ENCODE data around the gene RNASE4. TPM values are rescaled to one million over a fixed set of nuclear protein-coding genes. Genes with fewer than 3 reads are reported as not detected.

The RNASE4 gene
- total RNA-seq, 1 experiment from 2014 or later = not detected

DNA sequence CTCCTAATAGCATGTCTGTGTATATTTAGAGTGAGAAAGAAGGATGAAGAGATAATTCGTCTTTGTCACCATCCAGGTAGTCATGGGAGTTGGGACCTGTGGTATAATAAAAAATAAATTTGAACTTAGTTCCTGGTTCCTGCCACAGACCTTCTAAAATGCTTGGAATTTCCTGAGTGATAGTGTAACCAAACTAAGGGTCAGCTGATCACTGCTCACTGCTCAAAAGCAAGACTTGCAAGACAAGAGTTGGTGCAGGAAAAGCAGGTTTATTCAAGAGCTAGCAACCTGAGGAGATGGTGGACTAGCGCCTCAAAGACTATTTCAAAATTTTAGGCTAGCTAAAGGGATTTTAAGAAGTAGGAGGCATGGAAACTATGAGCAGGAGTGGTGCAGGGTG lies 23.3 kb downstream of the RNASE4 start:
- H3K9me3 ChIP-seq (ENCODE audit: control insufficient read depth, low read depth, low read length) = peaks cover 15% of the 10 kb centered on the region
- WGBS (ENCODE audit: extremely low coverage, insufficient read length, low lambda C conversion rate) = no CpG with 5 or more reads among the region's 2 CpGs
- no peaks in the 10 kb centered on the region for H3K79me2 ChIP-seq (ENCODE audit: insufficient read depth, low read length)
- no peaks in the 10 kb centered on the region for H3K79me1 ChIP-seq (ENCODE audit: insufficient read depth, low read depth, low read length, poor library complexity, severe bottlenecking)
- no peak for DNase-seq
- no peak overlapping the region for H3K9ac ChIP-seq (ENCODE audit: extremely low read depth, insufficient read length, low read length)
- H3K4me1 ChIP-seq (ENCODE audit: insufficient read depth, low read length) = no peaks in the 10 kb centered on the region; the same call in 1 of the 2 replicates
- H3K4me2 ChIP-seq (ENCODE audit: insufficient read depth, insufficient read length, low read length) = no peak overlapping the region
- no peaks in the 10 kb centered on the region for H4K20me1 ChIP-seq (ENCODE audit: control insufficient read depth, insufficient read depth, insufficient read length)
- H2BK15ac ChIP-seq (ENCODE audit: low read depth, low read length) = no peak overlapping the region
- H3K27me3 ChIP-seq (ENCODE audit: insufficient read depth, low read length) = no peaks in the 10 kb centered on the region
- peak overlapping the region; percentile 93 for H3K27ac ChIP-seq (ENCODE audit: insufficient read length, low read depth, low read length)
- no peak overlapping the region for H3K14ac ChIP-seq (ENCODE audit: insufficient read depth, low read length)
- peak overlapping the region; percentile 59 for H2BK12ac ChIP-seq (ENCODE audit: insufficient read length, low read depth, low read length)
- H2BK20ac ChIP-seq (ENCODE audit: low read depth, low read length, poor library complexity, severe bottlenecking) = no peak overlapping the region
- no peak overlapping the region for H2AFZ ChIP-seq (ENCODE audit: low read length)
- no peak overlapping the region for H2BK5ac ChIP-seq (ENCODE audit: insufficient read length, low read length)
- Mint-ChIP-seq H3K27ac (peak overlapping the region in 2 of 3 experiments; percentile 19 to 81; a peak in 3 of 7 replicates), H3K4me1 (peaks cover 0 to 3% of the 10 kb centered on the region in 2 experiments; a peak in 2 of 4 replicates), H3K36me3 (ENCODE audit: insufficient read depth in 1 of 3, low read depth in 3 of 3) (peaks cover 0 to 6% (median 0%) of the 10 kb centered on the region in 3 experiments; a peak in 4 of 7 replicates), H3K4me3 (no peak overlapping the region), H3K27me3 (ENCODE audit: low read depth) (no peaks in the 10 kb centered on the region), H3K9me3 (peaks cover 5 to 9% of the 10 kb centered on the region in 2 experiments)
- H2BK120ac ChIP-seq (ENCODE audit: low read depth, low read length, poor library complexity, severe bottlenecking) = no peak overlapping the region
- TF ChIP-seq, protein P1, sequence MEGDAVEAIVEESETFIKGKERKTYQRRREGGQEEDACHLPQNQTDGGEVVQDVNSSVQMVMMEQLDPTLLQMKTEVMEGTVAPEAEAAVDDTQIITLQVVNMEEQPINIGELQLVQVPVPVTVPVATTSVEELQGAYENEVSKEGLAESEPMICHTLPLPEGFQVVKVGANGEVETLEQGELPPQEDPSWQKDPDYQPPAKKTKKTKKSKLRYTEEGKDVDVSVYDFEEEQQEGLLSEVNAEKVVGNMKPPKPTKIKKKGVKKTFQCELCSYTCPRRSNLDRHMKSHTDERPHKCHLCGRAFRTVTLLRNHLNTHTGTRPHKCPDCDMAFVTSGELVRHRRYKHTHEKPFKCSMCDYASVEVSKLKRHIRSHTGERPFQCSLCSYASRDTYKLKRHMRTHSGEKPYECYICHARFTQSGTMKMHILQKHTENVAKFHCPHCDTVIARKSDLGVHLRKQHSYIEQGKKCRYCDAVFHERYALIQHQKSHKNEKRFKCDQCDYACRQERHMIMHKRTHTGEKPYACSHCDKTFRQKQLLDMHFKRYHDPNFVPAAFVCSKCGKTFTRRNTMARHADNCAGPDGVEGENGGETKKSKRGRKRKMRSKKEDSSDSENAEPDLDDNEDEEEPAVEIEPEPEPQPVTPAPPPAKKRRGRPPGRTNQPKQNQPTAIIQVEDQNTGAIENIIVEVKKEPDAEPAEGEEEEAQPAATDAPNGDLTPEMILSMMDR (conservative IDR thresholded peaks at IDR 0.05) = no peak
- H4K8ac ChIP-seq (replicated peaks; ENCODE audit: insufficient read length, low read depth, low read length) = no peak overlapping the region
- H3T11ph ChIP-seq (ENCODE audit: low read length) = no peak overlapping the region
- H3K23ac ChIP-seq (ENCODE audit: insufficient read length, low read depth, low read length) = no peak overlapping the region
- no peak overlapping the region for H3K18ac ChIP-seq (ENCODE audit: insufficient read length, low read depth, low read length)
- no peak overlapping the region for H3K56ac ChIP-seq (ENCODE audit: insufficient read length, low read depth, low read length)
- H3K23me2 ChIP-seq (ENCODE audit: insufficient read length, low read depth, low read length, poor library complexity, severe bottlenecking) = no peaks in the 10 kb centered on the region
- no peak overlapping the region for H3K4ac ChIP-seq (ENCODE audit: low read depth, low read length)
- H2AK5ac ChIP-seq (ENCODE audit: insufficient read length, low read length) = no peak overlapping the region
- H4K91ac ChIP-seq (ENCODE audit: insufficient read length, low read depth, low read length) = no peak overlapping the region
- H4K5ac ChIP-seq (ENCODE audit: insufficient read length, low read depth, low read length) = no peak overlapping the region
